ENCODE results near the gene CD274. TPM values are rescaled to one million over a fixed set of nuclear protein-coding genes. Genes with fewer than 3 reads are reported as not detected.

The CD274 gene
- total RNA-seq, 3 donors from 2014 or later (not counting 1 experiment from before 2014, with no cell fraction given): 4.9 to 7.2 (median 6.0) TPM

- H3K36me3 ChIP-seq (ENCODE audit: control insufficient read depth, insufficient read depth, low read length): no peaks in the 10 kb centered on the region
- no peak for TF ChIP-seq CTCF (IDR thresholded peaks at IDR 0.05)
- H3K4me3 ChIP-seq (ENCODE audit: low read length): no peak overlapping the region
- Mint-ChIP-seq H3K27me3 (ENCODE audit: low read depth in 2 of 2) (peaks cover 7 to 10% of the 10 kb centered on the region in 2 donors), H3K27ac (no peak overlapping the region), H3K36me3 (no peaks in the 10 kb centered on the region), H3K9me3 (no peaks in the 10 kb centered on the region), H3K4me1 (no peaks in the 10 kb centered on the region), H3K4me3 (no peak overlapping the region)
- H3K27ac ChIP-seq (ENCODE audit: low read length): no peak overlapping the region
- no peaks in the 10 kb centered on the region for H3K4me1 ChIP-seq (ENCODE audit: control insufficient read depth, insufficient read depth, low read length)
- no peaks in the 10 kb centered on the region for H3K27me3 ChIP-seq (ENCODE audit: control insufficient read depth, insufficient read depth, low read length)
- ATAC-seq: no peak
- intact Hi-C loops (cut with micrococcal nuclease): no loop called here
- H3K9me3 ChIP-seq (ENCODE audit: control insufficient read depth, insufficient read depth, low read length): no peaks in the 10 kb centered on the region
- WGBS (ENCODE audit: insufficient coverage): 70% methylated on average over 5 of the region's 5 CpGs
- no peak for DNase-seq
These were observed 31.1 kb downstream of the CD274 start for GRCh38 chr9:5481322-5482040.

- Histone ChIP-seq H3K4me3 (ENCODE audit: low read length) (no peak overlapping the region), H3K27ac (ENCODE audit: low read length) (no peak overlapping the region), H3K27me3 (ENCODE audit: control insufficient read depth, insufficient read depth, low read length) (no peaks in the 10 kb centered on the region), H3K36me3 (ENCODE audit: control insufficient read depth, insufficient read depth, low read length) (no peaks in the 10 kb centered on the region), H3K9me3 (ENCODE audit: control insufficient read depth, insufficient read depth, low read length) (no peaks in the 10 kb centered on the region), H3K4me1 (ENCODE audit: control insufficient read depth, insufficient read depth, low read length) (no peaks in the 10 kb centered on the region)
- no peak overlapping the region for H3K27ac Mint-ChIP-seq
- H3K27me3 Mint-ChIP-seq (ENCODE audit: low read depth in 2 of 2): peaks cover 7 to 10% of the 10 kb centered on the region in 2 donors
- intact Hi-C loops (cut with micrococcal nuclease): no loop called here
- no peaks in the 10 kb centered on the region for H3K9me3 Mint-ChIP-seq
- TF ChIP-seq CTCF (IDR thresholded peaks at IDR 0.05): no peak
- WGBS (ENCODE audit: insufficient coverage): 94% methylated on average over 8 of the region's 8 CpGs
- no peaks in the 10 kb centered on the region for H3K4me1 Mint-ChIP-seq
- no peak for ATAC-seq
- no peak for DNase-seq
- no peak overlapping the region for H3K4me3 Mint-ChIP-seq
- H3K36me3 Mint-ChIP-seq: no peaks in the 10 kb centered on the region
These were observed 31.9 kb downstream of the CD274 start for GRCh38 chr9:5482194-5482593.

- DNase-seq: no peak
- Histone ChIP-seq H3K9me3 (ENCODE audit: control insufficient read depth, insufficient read depth, low read length) (no peaks in the 10 kb centered on the region), H3K36me3 (ENCODE audit: control insufficient read depth, insufficient read depth, low read length) (no peaks in the 10 kb centered on the region), H3K4me1 (ENCODE audit: control insufficient read depth, insufficient read depth, low read length) (no peaks in the 10 kb centered on the region), H3K27me3 (ENCODE audit: control insufficient read depth, insufficient read depth, low read length) (no peaks in the 10 kb centered on the region), H3K27ac (ENCODE audit: low read length) (no peak overlapping the region), H3K4me3 (ENCODE audit: low read length) (no peak overlapping the region)
- Mint-ChIP-seq H3K4me1 (no peaks in the 10 kb centered on the region), H3K36me3 (no peaks in the 10 kb centered on the region), H3K9me3 (no peaks in the 10 kb centered on the region), H3K27me3 (ENCODE audit: low read depth in 2 of 2) (peaks cover 7 to 10% of the 10 kb centered on the region in 2 donors), H3K27ac (no peak overlapping the region), H3K4me3 (no peak overlapping the region)
- no peak for ATAC-seq
- intact Hi-C loops (cut with micrococcal nuclease): no loop called here
- TF ChIP-seq CTCF (IDR thresholded peaks at IDR 0.05): no peak
- no CpG with 5 or more reads among the region's 2 CpGs for WGBS (ENCODE audit: insufficient coverage)
These were observed 33.0 kb downstream of the CD274 start for GRCh38 chr9:5483306-5483705.
